ENCODE results near the gene JAKMIP1. TPM values are rescaled to one million over a fixed set of nuclear protein-coding genes. Genes with fewer than 3 reads are reported as not detected.

JAKMIP1 gene
- total RNA-seq, 2 donors from 2014 or later: 0.78 to 1.3 TPM

DNA sequence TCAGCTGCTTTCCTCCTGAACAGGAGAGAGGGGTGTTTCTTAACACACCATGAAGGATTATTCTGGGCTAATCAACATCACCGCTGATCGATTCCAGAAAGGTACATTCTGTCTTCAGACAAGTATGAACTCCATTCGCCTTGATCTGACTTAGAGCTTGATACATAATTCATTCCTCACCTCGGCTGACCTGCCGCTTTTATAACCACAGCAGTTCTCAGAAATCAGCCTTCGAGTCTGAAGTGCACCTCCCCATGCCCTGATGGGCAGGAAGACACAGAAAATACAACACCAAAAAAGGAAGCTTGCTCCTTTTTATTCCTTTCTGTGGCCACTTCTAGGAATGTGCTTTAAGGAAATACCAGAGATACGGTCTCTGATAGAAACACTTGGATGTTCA is 85.7 kb downstream of the JAKMIP1 start:
- DNase-seq (no peak), ATAC-seq (no peak)
- intact Hi-C loops (cut with DNase I): no loop called here
- H3K4me3 ChIP-seq: no peak overlapping the region
- no peak overlapping the region for H3K27ac ChIP-seq
- H3K36me3 ChIP-seq (replicated peaks in 1 of 2; ENCODE audit: insufficient read depth in 1 of 2, low read depth in 2 of 2): no peaks in the 10 kb centered on the region
- TF ChIP-seq POLR2A (IDR thresholded peaks at IDR 0.05): no peak
- TF ChIP-seq, protein P1, sequence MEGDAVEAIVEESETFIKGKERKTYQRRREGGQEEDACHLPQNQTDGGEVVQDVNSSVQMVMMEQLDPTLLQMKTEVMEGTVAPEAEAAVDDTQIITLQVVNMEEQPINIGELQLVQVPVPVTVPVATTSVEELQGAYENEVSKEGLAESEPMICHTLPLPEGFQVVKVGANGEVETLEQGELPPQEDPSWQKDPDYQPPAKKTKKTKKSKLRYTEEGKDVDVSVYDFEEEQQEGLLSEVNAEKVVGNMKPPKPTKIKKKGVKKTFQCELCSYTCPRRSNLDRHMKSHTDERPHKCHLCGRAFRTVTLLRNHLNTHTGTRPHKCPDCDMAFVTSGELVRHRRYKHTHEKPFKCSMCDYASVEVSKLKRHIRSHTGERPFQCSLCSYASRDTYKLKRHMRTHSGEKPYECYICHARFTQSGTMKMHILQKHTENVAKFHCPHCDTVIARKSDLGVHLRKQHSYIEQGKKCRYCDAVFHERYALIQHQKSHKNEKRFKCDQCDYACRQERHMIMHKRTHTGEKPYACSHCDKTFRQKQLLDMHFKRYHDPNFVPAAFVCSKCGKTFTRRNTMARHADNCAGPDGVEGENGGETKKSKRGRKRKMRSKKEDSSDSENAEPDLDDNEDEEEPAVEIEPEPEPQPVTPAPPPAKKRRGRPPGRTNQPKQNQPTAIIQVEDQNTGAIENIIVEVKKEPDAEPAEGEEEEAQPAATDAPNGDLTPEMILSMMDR (IDR thresholded peaks at IDR 0.05): no peak
- no peaks in the 10 kb centered on the region for H3K4me1 ChIP-seq
- no peaks in the 10 kb centered on the region for H3K9me3 ChIP-seq
- H3K27me3 ChIP-seq: no peaks in the 10 kb centered on the region
- 53 to 57% methylated on average over 7 of the region's 7 CpGs for WGBS, 2 donors

DNA sequence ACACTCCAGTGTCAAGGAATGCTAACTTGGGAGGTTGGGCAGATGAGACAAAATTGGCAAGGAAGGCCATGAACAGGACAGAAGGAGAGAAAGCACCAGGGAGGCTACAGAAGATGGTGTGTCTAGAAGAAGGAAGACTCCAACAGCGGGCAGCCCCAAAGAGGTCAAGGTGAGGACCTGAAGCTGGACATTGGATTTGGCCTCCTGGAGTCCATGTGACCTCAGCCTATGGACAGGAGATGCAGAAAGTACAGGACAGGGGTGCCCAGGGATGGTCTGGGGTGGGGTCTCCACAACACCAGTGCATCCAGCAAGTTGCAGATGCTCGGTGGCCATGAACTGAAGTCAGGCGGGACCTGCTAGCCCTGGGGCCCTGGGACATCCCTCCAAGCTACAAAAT is 86.2 kb downstream of the JAKMIP1 start:
- 71 to 78% methylated on average over 3 of the region's 3 CpGs for WGBS, 2 donors

DNA sequence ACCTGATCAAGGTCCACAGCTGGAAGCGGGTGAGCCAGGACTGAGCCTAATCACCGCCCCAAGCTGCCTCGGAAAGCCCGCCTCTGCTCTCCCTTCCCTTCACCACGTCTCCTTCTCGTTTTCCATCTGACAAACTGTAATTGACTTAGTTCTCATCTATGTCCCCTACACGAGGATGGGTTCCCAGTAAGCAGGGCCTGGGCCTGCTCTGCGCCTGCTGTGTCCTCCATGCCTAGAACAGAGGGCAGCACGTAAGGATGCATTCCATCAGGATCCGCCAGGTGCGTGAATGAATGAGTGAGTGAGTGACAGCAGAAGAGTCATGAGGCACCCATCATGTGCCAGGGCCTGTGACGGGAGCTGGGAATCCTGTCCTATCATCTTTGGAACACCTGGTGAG is 86.7 kb downstream of the JAKMIP1 start:
- 64 to 71% methylated on average over 12 of the region's 12 CpGs for WGBS, 2 donors
- TF ChIP-seq POLR2A (IDR thresholded peaks at IDR 0.05): no peak
- TF ChIP-seq, protein P1 (IDR thresholded peaks at IDR 0.05): no peak
- no peak for DNase-seq
- no peaks in the 10 kb centered on the region for H3K9me3 ChIP-seq
- H3K4me3 ChIP-seq: no peak overlapping the region
- no peaks in the 10 kb centered on the region for H3K27me3 ChIP-seq
- intact Hi-C loops (cut with DNase I): no loop called here
- ATAC-seq: no peak
- H3K27ac ChIP-seq: no peak overlapping the region
- no peaks in the 10 kb centered on the region for H3K4me1 ChIP-seq
- no peaks in the 10 kb centered on the region for H3K36me3 ChIP-seq (replicated peaks in 1 of 2; ENCODE audit: insufficient read depth in 1 of 2, low read depth in 2 of 2)

More for the DNA sequence above, 86.2 kb downstream of the JAKMIP1 start:
- Histone ChIP-seq H3K36me3 (replicated peaks in 1 of 2; ENCODE audit: insufficient read depth in 1 of 2, low read depth in 2 of 2) (no peaks in the 10 kb centered on the region), H3K27me3 (no peaks in the 10 kb centered on the region), H3K27ac (no peak overlapping the region), H3K9me3 (no peaks in the 10 kb centered on the region), H3K4me3 (no peak overlapping the region), H3K4me1 (no peaks in the 10 kb centered on the region)
- ATAC-seq (no peak), DNase-seq (no peak)
- TF ChIP-seq, protein P1 (IDR thresholded peaks at IDR 0.05): no peak
- TF ChIP-seq POLR2A (IDR thresholded peaks at IDR 0.05): no peak
- intact Hi-C loops (cut with DNase I): no loop called here

DNA sequence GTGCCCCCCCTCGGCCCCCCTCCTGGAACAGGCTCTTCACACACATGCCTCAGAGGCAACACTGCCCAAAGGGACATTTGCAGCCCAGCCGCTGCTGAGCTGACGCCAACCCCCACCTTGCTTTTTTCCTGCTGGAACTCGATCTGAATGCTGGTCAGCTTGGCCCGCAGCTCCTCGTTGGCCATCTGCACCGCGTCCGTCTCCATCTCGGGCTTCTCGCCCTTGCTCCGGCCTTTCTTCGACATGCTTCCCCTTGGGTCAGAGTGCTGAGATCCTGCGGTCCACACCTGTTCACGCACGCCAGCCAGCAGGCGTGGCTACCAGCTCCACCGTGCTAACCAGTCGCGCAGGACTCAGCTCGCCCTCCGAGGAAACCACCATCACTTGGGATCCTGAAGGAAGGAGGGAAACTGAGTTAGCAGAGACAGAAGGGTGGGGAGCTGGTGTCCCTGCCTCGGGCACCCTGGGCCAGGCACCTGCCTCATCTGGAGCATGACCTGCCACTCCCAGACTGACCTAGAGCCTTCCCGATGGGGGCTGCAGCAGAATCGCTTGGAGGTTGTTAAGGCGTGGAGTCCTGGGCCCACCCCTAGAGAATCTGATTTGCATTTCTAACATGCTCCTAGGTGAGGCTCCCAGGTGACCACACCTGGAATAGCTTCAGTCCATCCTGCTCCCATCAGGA is 87.6 kb downstream of the JAKMIP1 start:
- H3K4me3 ChIP-seq: no peak overlapping the region
- no peaks in the 10 kb centered on the region for H3K27me3 ChIP-seq
- no peaks in the 10 kb centered on the region for H3K4me1 ChIP-seq
- no peak overlapping the region for H3K27ac ChIP-seq
- WGBS, 2 donors: 63 to 70% methylated on average over 10 to 26 of the region's 26 CpGs
- no peaks in the 10 kb centered on the region for H3K36me3 ChIP-seq (replicated peaks in 1 of 2; ENCODE audit: insufficient read depth in 1 of 2, low read depth in 2 of 2)
- intact Hi-C loops (cut with DNase I): no loop called here
- H3K9me3 ChIP-seq: no peaks in the 10 kb centered on the region
- DNase-seq (no peak), ATAC-seq (no peak)
- TF ChIP-seq POLR2A (IDR thresholded peaks at IDR 0.05): no peak
- TF ChIP-seq, protein P1 (IDR thresholded peaks at IDR 0.05): no peak

DNA sequence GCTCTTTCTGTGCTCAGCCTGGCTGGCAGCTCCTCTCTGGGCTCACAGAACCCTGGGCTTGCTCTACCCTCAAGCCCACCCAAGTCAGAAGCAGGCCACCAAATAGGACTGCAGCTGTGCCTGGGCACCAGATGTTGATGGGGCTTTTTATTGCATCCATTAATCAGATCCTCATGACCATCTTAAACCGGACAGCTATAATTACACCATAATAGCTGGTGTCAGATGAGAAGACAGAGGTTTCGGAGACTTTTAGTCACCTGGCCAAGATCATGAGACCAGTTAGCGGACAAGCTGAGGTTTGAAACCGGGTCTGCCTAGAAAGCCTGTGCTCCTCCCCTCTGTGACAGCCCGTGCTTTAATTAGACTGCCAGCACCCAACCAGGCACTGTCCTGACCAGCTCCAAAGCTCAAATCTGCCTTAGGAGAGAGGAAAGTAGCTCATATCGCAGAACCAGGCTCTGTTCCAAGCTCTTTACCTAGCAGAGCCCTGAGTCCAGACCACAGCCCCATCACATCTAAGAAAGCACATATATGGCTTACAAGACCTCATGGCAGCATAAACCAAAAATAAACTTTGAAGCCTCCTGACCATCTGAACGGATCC is 88.9 kb downstream of the JAKMIP1 start:
- H3K9me3 ChIP-seq: no peaks in the 10 kb centered on the region
- no peak overlapping the region for H3K27ac ChIP-seq
- no peaks in the 10 kb centered on the region for H3K4me1 ChIP-seq
- no peak for TF ChIP-seq POLR2A (IDR thresholded peaks at IDR 0.05)
- TF ChIP-seq, protein P1 (IDR thresholded peaks at IDR 0.05): no peak
- no peaks in the 10 kb centered on the region for H3K36me3 ChIP-seq (replicated peaks in 1 of 2; ENCODE audit: insufficient read depth in 1 of 2, low read depth in 2 of 2)
- no peak overlapping the region for H3K4me3 ChIP-seq
- ATAC-seq (no peak), DNase-seq (no peak)
- intact Hi-C loops (cut with DNase I): no loop called here
- 53 to 59% methylated on average over 7 of the region's 7 CpGs for WGBS, 2 donors
- H3K27me3 ChIP-seq: no peaks in the 10 kb centered on the region

All from body of pancreas (tissue), 4 donors.